ENCODE results near the gene KCNQ5. TPM values are rescaled to one million over a fixed set of nuclear protein-coding genes. Genes with fewer than 3 reads are reported as not detected.

Gene KCNQ5
- under 0.01 TPM in 1 of 2 replicates, not detected in the other for total RNA-seq

GRCh38 chr6:72621291-72622093 lies at the start of gene KCNQ5:
Gene KCNQ5, plus strand, starts transcription at chr6:72622064.

GRCh38 chr6:73225396-73225795 lies 603.5 kb downstream of the KCNQ5 start, which contains the start of gene KHDC1L:
Gene KHDC1L, minus strand, starts transcription at chr6:73225496. Its CDS starts 88 bp downstream, at chr6:73225408.

Data from epithelial cell of umbilical artery (primary cell).